ENCODE results near the gene NIPAL4.

NIPAL4 gene

DNA sequence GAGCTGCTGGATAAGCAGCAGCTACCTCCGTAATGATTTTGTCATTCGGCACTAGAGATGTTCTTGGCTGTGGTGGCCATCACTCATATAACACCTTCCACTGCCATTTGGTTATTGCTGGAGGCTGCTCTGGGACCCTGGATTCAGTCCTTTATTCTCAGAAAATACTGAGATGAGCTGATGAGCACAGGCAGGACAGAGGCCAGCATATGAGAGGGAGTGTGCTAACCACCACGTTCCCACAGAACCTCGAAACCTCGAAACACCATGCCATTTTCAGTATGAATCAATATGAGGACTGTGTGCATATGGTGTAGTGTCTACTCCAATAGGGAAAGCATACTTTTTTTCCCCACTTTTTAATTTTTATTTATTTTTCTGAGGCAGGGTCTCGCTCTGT lies 59.0 kb downstream of the NIPAL4 start:
- DNase-seq = no peak

DNA sequence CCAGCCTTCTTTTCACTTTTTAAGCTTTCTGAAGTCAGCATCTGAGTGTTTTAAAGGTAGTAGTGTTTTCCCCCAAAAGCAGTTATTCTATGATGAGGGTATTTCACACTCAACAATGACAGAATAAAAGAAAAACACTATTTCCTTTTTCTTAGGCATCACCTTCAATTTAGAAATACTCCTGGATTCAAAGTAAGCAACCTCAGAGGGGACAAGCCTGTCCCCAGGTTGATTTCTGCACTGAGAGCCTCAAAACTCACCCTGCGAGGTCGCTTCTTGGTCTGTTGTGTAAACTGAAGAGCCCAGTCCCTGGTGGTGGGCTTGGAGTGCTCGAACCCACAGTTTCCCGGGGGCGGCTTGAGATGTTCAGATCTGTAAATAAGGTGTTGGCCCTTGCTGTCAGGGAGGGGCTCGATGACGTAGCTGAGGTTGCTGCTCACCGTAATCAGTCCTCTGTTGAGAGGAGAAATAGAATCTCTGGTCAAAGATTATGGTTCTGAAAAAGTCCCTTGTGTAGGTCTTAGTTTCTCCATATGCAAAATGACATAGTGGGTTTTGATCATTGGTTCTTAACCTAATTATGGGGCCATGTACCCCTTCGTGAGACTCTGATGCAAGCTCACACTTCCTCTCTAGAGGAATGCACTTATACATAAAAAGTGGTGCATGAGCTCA lies 59.7 kb downstream of the NIPAL4 start:
- DNase-seq = no peak

DNA sequence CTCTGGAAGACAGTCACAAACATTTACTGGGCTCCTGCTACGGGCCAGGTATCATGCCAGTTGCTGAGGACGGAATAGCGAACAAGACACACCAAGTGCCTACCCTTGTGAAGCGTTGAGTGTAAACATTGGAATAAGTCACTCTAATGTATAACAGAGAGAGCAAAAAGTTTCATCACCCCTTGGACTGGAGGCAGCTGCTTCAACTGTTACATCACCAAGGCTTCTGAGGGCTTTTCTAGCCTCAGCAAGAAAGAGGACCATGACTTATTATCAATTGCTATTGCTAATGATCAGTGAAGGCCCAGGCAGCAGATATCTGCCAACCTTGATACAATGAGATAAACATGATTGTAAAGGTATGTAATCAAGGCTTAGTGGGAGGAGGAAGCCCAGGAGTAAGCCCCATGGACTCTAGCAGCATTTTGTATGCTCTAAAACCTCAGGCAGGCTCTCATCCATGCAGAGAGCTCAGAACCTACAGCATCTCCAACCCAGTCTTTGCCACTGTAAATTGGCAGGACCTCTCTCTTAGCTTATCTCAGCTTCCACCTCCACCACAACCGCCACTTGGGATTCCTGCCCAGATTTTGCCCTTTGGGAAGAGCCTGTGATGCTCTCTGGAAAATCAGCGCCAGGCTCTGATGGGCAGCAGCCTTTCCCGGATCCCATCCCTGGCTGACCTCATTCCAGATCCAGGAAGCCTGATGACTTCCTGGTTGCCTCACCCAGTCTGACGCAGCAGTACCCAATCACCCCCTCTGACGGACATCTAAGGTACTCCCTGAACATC lies 61.1 kb downstream of the NIPAL4 start:
- DNase-seq = no peak

DNA sequence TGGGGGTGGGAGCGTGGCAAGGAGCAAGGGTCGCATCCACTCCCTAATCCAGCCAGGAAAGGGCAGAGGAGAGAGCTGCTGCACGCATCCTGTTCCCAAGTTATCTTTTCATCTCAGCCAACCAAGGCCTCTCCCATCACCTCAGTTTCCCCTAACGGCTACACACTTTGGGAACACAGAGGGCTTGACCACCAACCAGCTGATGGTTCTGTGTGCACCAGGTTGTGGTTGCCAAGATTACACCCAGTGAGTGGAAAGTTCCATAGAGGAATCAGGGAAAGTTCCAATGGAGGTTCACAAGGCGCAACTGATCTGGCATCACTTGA lies 61.7 kb downstream of the NIPAL4 start:
- no peak for DNase-seq

DNA sequence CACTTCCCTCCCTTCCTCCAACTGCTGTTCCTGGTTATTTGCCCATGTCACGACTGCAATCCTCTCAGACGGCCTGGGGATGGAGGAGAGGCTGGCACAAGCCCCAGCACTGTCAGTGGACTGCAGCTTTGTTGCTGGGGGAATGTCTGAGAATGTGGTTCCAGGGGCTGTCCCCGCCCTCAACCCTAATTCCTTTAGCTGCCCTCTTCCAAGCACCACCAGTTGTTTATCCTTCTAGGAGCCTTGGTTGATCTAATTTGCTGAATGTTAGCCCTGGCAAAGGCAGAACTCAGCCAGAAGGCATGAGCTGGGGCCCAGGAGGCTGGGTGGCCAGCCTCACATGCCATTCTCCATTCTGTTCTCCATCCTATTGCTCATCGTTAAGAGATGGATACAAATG lies 64.0 kb downstream of the NIPAL4 start:
- no peak for DNase-seq

Data from NCI-H1436 (cell line).